GM13977 (cell line): ENCODE results near the gene HAS3.

ENCODE experiments used
- DNase-seq: peaks from one replicate; pipeline ENCODE4 v3.0.0; 2012; ENCODE audit warnings: low spot score
- in situ Hi-C: fragments of 300-500 bp; cut with MboI; formaldehyde crosslinking; loops from one replicate; pipeline ENCODE4 v1.12.0; 2022; ENCODE audit warnings: low sequenced_read_pairs, low pct_unique_long_range_greater_than_20kb, mixed read lengths, inconsistent platforms; ENCODE audit not compliant: unreplicated experiment
- TF ChIP-seq, protein P1 (sequence below): IDR thresholded peaks from 2 replicates; pipeline ENCODE4 v1.5.1; 2012; ENCODE audit warnings: mild to moderate bottlenecking, control low read depth; ENCODE audit not compliant: insufficient read depth; ENCODE audit errors: extremely low read depth, missing control alignments

HAS3 gene

DNA sequence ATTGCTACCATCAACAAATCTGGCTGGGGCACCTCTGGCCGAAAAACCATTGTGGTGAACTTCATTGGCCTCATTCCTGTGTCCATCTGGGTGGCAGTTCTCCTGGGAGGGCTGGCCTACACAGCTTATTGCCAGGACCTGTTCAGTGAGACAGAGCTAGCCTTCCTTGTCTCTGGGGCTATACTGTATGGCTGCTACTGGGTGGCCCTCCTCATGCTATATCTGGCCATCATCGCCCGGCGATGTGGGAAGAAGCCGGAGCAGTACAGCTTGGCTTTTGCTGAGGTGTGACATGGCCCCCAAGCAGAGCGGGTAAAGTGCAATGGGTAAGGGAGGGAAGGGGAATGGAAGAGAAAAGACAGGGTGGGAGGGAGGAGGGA is 9.5 kb downstream of the HAS3 start:
- TF ChIP-seq, protein P1, sequence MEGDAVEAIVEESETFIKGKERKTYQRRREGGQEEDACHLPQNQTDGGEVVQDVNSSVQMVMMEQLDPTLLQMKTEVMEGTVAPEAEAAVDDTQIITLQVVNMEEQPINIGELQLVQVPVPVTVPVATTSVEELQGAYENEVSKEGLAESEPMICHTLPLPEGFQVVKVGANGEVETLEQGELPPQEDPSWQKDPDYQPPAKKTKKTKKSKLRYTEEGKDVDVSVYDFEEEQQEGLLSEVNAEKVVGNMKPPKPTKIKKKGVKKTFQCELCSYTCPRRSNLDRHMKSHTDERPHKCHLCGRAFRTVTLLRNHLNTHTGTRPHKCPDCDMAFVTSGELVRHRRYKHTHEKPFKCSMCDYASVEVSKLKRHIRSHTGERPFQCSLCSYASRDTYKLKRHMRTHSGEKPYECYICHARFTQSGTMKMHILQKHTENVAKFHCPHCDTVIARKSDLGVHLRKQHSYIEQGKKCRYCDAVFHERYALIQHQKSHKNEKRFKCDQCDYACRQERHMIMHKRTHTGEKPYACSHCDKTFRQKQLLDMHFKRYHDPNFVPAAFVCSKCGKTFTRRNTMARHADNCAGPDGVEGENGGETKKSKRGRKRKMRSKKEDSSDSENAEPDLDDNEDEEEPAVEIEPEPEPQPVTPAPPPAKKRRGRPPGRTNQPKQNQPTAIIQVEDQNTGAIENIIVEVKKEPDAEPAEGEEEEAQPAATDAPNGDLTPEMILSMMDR: no peak
- in situ Hi-C loops: loop anchor here (25.0 kb wide), 1 partner anchor 403 kb away; no protein-coding TSS in a partner anchor
- DNase-seq: no peak

DNA sequence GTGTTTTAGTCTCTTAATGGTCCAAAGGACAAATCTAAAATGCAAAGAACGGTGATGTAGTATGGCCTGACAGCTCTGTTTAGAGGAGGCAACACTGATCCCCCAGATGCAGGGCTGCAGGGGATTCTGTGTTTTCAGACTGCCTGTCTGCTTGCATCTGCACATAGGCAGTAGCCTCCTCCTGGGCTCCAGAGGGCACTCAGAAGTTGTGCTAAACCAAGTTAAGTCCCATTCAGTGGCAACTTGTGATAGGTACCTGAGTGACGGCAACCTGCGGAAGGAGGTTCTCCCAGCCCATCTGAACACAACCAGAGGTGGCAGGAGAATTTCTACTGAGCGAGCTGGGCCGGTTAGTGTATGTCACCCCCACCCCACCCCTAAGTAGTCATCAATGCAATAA is 9.9 kb downstream of the HAS3 start:
- DNase-seq: no peak
- TF ChIP-seq, protein P1: no peak
- in situ Hi-C loops: loop anchor here (25.0 kb wide), 1 partner anchor 403 kb away; no protein-coding TSS in a partner anchor

DNA sequence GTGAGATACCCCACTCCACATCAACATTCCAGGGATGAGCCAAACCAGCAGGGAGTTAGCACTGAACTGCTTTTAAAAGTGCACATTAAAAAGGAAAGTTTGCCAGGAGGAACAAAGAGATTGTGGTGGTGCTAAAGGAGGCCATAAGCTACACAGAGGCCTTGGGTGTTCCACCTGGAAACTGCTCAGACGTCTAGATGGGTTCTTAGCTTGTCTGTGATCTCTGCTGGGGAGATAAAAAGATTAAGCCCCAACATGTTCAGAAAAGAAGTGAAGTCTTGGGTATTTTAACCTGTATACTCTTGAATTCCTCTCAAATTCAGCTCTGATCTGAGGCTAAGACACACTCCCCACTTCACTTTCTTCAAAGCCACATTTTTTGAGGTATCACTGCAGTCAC is 10.4 kb downstream of the HAS3 start:
- no peak for DNase-seq
- TF ChIP-seq, protein P1: no peak
- in situ Hi-C loops: loop anchor here (25.0 kb wide), 1 partner anchor 404 kb away; no protein-coding TSS in a partner anchor

DNA sequence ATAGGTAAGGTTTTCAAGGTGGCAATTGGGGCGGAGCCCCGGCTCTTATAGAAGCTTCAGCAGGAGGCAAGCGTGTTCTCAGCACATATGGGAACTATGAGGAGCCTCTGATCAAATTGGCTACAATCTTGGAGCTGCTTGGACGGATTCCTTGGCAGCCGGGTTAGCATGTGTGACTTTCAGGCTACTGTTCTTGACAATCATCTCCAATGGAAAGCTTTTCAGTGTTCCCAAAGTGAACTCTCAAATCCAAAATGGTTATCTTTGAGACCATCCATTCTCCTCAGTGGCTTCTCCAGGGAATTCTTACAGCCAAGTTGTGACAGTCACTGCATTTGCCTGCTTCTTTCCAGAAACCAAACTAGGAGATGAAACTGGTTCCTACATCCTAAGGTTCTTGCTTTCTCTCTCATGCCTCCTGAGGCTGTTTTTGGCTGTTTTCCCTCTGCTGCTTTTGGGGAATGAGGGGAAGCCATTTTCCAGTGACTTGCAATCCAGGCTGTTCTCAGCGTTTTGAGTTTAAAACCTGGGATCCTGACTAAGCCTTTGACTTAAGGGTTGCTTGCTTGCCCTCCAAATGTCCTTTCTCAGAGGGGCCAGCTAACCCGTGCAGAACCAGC is 10.9 kb downstream of the HAS3 start:
- no peak for DNase-seq
- TF ChIP-seq, protein P1: no peak
- in situ Hi-C loops: loop anchor here (25.0 kb wide), 1 partner anchor 404 kb away; no protein-coding TSS in a partner anchor

DNA sequence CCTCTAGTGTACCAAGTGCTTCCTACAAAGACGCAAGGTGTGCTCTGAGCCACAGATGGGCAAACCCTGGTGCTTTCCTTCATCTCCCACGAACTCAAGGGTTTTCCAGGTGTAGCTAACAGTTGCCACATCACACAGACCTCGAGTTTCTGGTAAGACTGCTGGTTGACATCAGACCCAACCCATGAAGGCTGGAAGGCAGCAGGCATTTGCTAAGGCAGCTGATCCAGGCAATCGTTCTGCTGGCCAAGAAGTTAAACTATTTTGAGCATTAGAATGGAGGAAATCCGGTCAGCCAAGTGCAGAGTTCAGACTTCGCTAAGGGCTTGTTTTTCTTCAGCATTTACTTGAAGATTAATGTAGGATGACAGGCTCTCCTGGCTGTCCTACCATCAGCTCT is 11.5 kb downstream of the HAS3 start:
- in situ Hi-C loops: loop anchor here (25.0 kb wide), 1 partner anchor 405 kb away; no protein-coding TSS in a partner anchor
- DNase-seq: no peak
- TF ChIP-seq, protein P1: no peak

DNA sequence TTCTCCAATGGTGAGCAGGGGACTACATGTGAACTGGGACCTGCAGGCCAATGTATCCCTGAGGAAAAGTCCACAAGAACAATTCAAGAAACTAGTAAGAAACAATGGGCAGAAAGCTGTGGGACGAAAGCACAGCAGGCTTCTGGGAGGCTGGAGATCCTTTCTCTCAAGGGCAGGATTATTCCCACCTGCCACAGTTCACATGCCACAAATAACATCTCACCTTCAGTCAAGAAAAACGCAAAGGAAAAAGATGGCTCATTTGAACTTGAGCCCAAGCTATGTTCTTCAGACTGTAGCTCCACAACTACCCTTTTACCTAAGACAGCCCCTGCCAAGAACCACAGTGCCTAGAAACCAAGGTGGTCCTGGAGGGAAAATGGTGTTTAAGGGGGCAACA is 13.0 kb downstream of the HAS3 start:
- no peak for DNase-seq
- in situ Hi-C loops: loop anchor here (25.0 kb wide), 1 partner anchor 406 kb away; no protein-coding TSS in a partner anchor
- TF ChIP-seq, protein P1: no peak
